ENCODE measurements around the gene TMOD4.
A peak's percentile ranks its signal among the peaks of the same experiment; 100 is the strongest.

Gene TMOD4

DNA sequence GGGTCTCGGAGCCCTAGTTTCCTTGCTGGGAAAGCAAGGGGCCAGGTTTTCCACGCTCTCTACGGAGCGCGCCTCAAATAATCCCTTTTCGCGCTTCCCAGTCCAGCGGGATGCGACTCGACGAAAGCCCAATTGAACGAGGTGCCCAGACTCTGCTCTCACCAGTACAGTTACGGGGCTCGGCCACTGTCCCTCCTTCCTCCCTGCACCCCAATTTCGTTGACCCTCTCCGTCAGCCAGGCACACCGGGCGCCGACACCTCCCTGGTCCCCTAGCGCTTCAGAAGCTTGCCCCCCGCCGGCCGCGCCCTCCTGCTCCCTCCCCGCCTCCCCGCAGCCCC, 29.7 kb downstream of the TMOD4 start:
- TF ChIP-seq ZFX (IDR thresholded peaks at IDR 0.05), result no peak
- TF ChIP-seq, protein P1, sequence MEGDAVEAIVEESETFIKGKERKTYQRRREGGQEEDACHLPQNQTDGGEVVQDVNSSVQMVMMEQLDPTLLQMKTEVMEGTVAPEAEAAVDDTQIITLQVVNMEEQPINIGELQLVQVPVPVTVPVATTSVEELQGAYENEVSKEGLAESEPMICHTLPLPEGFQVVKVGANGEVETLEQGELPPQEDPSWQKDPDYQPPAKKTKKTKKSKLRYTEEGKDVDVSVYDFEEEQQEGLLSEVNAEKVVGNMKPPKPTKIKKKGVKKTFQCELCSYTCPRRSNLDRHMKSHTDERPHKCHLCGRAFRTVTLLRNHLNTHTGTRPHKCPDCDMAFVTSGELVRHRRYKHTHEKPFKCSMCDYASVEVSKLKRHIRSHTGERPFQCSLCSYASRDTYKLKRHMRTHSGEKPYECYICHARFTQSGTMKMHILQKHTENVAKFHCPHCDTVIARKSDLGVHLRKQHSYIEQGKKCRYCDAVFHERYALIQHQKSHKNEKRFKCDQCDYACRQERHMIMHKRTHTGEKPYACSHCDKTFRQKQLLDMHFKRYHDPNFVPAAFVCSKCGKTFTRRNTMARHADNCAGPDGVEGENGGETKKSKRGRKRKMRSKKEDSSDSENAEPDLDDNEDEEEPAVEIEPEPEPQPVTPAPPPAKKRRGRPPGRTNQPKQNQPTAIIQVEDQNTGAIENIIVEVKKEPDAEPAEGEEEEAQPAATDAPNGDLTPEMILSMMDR (conservative IDR thresholded peaks at IDR 0.05), result no peak
- H3K27ac ChIP-seq, result peak overlapping the region; percentile 9; the same call in 1 of the 2 replicates

GRCh38 chr1:151145304-151146071, 30.3 kb downstream of the TMOD4 start:
- H3K27ac ChIP-seq, result no peak overlapping the region
- TF ChIP-seq ZFX (IDR thresholded peaks at IDR 0.05), result no peak
- TF ChIP-seq, protein P1 (conservative IDR thresholded peaks at IDR 0.05), result no peak

DNA sequence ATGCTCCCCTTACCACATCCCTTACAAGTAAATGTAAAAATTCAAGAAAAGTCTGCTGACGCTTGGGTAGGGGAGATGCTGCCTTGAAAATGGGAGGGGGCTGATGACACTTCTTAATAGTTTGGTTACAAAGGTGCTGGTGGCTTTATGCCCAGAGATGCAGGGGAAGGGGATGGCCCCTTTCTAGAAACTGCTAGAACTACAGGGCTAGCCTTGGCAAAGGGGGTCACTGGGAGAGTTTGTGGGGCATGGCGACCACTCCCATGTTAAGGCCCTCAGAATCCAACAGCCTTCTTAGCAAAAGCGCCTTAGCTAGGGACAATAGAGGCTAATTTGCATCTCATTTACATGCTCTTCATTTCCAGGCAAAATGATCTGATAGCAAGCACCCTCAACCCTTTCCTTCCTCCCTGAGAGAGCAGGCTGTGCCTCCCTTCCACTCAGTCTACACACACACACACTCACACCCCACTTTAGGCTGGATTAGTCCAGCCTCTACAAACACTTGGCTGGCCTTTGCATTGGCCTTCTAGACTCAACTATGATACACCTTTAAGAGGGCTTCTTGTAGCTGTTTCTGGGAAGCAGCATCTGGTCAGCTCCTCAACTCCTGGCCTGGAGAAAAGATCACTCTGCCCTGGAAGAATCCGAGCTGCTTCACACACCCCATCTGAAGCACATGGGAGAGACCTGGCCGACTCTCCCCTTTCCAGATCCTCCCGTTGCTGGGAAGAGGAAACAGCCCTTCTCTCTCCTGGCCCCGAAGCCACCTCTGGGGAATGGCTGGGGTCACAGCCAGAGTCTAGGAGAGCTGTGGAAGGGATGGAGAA, 31.1 kb downstream of the TMOD4 start:
- no peak overlapping the region for H3K27ac ChIP-seq
- TF ChIP-seq, protein P1 (conservative IDR thresholded peaks at IDR 0.05), result no peak
- TF ChIP-seq ZFX (IDR thresholded peaks at IDR 0.05), result no peak

DNA sequence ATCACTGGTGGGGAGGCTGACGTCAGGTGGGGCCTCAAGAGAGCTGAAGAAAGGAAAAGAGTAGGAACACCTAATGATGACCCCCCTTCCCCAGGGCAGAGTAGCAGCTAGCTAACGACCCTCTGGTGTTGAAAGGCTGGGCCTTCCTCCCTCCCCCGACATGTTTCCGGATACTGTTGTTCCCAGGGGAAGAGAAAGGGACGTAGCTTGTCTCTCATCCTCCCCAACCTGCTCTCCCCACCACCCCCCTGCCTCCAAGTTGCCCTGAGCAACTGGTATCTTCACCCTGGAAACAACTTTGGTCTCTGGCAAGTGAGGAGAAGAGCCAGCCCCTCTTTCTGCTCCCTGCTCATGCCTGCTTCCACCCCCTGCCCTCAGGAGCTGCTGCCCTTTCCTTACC, 31.8 kb downstream of the TMOD4 start:
- no peak for TF ChIP-seq ZFX (IDR thresholded peaks at IDR 0.05)
- TF ChIP-seq, protein P1 (conservative IDR thresholded peaks at IDR 0.05), result no peak

GRCh38 chr1:151143057-151143435, 32.7 kb downstream of the TMOD4 start:
- H3K27ac ChIP-seq, result no peak overlapping the region
- no peak for TF ChIP-seq ZFX (IDR thresholded peaks at IDR 0.05)
- TF ChIP-seq, protein P1 (conservative IDR thresholded peaks at IDR 0.05), result no peak

More for the DNA sequence above, 31.8 kb downstream of the TMOD4 start:
- H3K27ac ChIP-seq, result no peak overlapping the region

DNA sequence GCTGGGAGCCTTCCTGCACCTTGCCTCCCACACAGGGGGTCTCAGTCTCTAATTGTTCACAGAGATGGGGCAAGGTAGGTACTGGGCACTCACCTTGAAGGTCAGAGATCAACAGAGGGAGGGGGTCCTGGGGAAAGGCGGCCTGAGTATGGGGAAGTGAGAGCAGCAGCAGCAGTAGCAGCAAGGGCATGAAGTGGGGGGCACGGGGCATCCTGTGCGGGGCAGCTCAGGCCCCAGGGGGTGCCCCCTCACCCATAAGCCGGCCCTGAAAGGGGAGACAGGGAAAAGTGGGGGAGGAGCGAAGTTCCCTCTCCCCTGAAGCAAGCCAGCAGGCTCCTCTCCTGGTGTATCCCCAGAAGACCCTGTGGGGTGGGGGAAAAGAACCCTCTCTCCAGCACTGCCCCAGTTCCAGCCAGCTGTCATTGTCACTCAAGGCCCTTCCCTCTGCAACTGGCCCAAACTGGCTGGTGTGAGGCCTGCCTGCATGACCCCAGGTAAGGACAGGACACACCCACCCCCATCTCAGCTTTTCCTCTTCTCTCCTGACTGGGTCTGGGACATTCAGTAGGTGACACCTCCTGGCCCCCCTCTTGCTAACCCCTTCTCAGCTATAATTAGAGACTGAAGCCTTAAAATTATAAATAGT, 33.2 kb downstream of the TMOD4 start:
- TF ChIP-seq, protein P1 (conservative IDR thresholded peaks at IDR 0.05), result no peak
- TF ChIP-seq ZFX (IDR thresholded peaks at IDR 0.05), result no peak
- no peak overlapping the region for H3K27ac ChIP-seq

GRCh38 chr1:151137789-151138188, 38.0 kb downstream of the TMOD4 start:
- no peak overlapping the region for H3K27ac ChIP-seq
- no peak for TF ChIP-seq ZFX (IDR thresholded peaks at IDR 0.05)
- TF ChIP-seq, protein P1 (conservative IDR thresholded peaks at IDR 0.05), result no peak
